Spinal cord (tissue), 10 donors: ENCODE measurements around the gene UAP1. TPM values are rescaled to one million over a fixed set of nuclear protein-coding genes. Genes with fewer than 3 reads are reported as not detected.

Experiments used
- DNase-seq, 6 donors: peaks; one replicate each; pipeline versions ENCODE4 v3.0.0 to v3.0.0-alpha.2; 2013 to 2015; ENCODE audit warnings: low spot score in 6 of 6, low read depth in 4 of 6
- H3K27ac ChIP-seq: one replicate; pipeline ENCODE4 v1.5.1; 2013; ENCODE audit warnings: low read depth, low read length, control low read depth
- H3K27me3 ChIP-seq: one replicate; pipeline ENCODE4 v1.6.1; 2013; ENCODE audit warnings: low read length; ENCODE audit not compliant: control insufficient read depth, insufficient read depth
- H3K36me3 ChIP-seq: one replicate; pipeline ENCODE4 v1.6.1; 2013; ENCODE audit warnings: low read length; ENCODE audit not compliant: control insufficient read depth, insufficient read depth
- H3K4me1 ChIP-seq: one replicate; pipeline ENCODE4 v1.6.1; 2013; ENCODE audit warnings: low read length; ENCODE audit not compliant: control insufficient read depth, insufficient read depth
- H3K4me3 ChIP-seq: one replicate; pipeline ENCODE4 v1.5.1; 2013; ENCODE audit warnings: low read depth, low read length, control low read depth
- H3K9me3 ChIP-seq: one replicate; pipeline ENCODE4 v1.6.1; 2013; ENCODE audit warnings: low read length; ENCODE audit not compliant: control insufficient read depth, insufficient read depth
- WGBS: methylation state at CpG from one replicate; pipeline ENCODE4 v1.1.5; 2013; ENCODE audit warnings: missing lambda C conversion rate; ENCODE audit not compliant: insufficient coverage; 5-methylcytosine and 5-hydroxymethylcytosine counted together
- polyA plus RNA-seq, 2 donors: library from polyadenylated mRNA; unstranded; fragments of 120-200 nt; gene quantifications; one replicate each; pipeline ENCODE4 v1.2.1, GENCODE V29; 2013; ENCODE audit not compliant: insufficient read length in 2 of 2
- small RNA-seq: library from RNA; depleted of rRNA; stranded (forward); fragments of <200 nt; gene quantifications from one replicate; pipeline ENCODE3, GENCODE V24; 2014; ENCODE audit warnings: low replicate concordance
- total RNA-seq, 2 donors: library from RNA; depleted of rRNA in 1 of 2; stranded (reverse); fragments of 120-200 nt in 1 of 2; fragments of >200 nt in 1 of 2; gene quantifications; one replicate each; pipeline versions ENCODE4 v1.2.3 to v1.2.4, GENCODE V29; 2013 to 2014
- donor health status: healthy.

The UAP1 gene
- total and polyA plus RNA-seq, 4 donors = 30.3 to 52.5 (median 40.7) TPM

- 83% methylated on average over 4 of the region's 4 CpGs for WGBS
- Histone ChIP-seq H3K4me3 (no peak overlapping the region), H3K27me3 (no peaks in the 10 kb centered on the region), H3K4me1 (peaks cover 3% of the 10 kb centered on the region), H3K9me3 (no peaks in the 10 kb centered on the region), H3K27ac (no peak overlapping the region), H3K36me3 (no peaks in the 10 kb centered on the region)
- peak in 1 of 6 donors; percentile 49 for DNase-seq
These were observed 73.9 kb downstream of the UAP1 start for GRCh38 chr1:162635418-162635817.

- DNase-seq = no peak
- no peaks in the 10 kb centered on the region for H3K9me3 ChIP-seq
- 96% methylated on average over 3 of the region's 7 CpGs for WGBS
- no peaks in the 10 kb centered on the region for H3K36me3 ChIP-seq
- no peak overlapping the region for H3K27ac ChIP-seq
- no peaks in the 10 kb centered on the region for H3K4me1 ChIP-seq
- no peaks in the 10 kb centered on the region for H3K27me3 ChIP-seq
- H3K4me3 ChIP-seq = no peak overlapping the region
These were observed 78.2 kb downstream of the UAP1 start for GRCh38 chr1:162639718-162640117.

DNA sequence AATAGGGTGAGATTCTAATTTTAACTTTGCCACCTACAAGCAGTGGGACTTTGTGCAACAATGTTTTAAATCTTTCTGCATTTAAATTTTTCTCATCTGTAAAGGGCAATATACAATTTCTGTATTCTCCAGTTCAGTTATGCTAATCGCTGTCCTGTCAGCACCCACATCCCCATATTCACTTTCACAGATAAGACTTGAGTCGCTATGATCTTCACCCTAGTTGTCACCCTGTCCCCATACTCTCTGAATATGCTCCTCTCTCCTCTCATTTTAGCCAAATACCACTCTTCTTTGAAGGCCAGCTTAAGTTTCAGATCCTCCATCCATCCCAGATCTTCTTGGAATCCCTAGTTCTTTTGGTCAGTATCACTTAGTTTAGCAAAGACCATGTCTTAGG, 79.6 kb downstream of the UAP1 start:
- Histone ChIP-seq H3K4me1 (no peaks in the 10 kb centered on the region), H3K9me3 (no peaks in the 10 kb centered on the region), H3K27me3 (no peaks in the 10 kb centered on the region), H3K27ac (no peak overlapping the region), H3K4me3 (no peak overlapping the region), H3K36me3 (no peaks in the 10 kb centered on the region)
- no peak for DNase-seq
- WGBS = 94% methylated on average over 2 of the region's 2 CpGs

- Histone ChIP-seq H3K9me3 (no peaks in the 10 kb centered on the region), H3K27me3 (no peaks in the 10 kb centered on the region), H3K4me1 (no peaks in the 10 kb centered on the region), H3K27ac (no peak overlapping the region), H3K4me3 (no peak overlapping the region), H3K36me3 (no peaks in the 10 kb centered on the region)
- WGBS = 83% methylated on average over 2 of the region's 3 CpGs
- no peak for DNase-seq
These were observed 83.4 kb downstream of the UAP1 start for GRCh38 chr1:162644986-162645314.

DNA sequence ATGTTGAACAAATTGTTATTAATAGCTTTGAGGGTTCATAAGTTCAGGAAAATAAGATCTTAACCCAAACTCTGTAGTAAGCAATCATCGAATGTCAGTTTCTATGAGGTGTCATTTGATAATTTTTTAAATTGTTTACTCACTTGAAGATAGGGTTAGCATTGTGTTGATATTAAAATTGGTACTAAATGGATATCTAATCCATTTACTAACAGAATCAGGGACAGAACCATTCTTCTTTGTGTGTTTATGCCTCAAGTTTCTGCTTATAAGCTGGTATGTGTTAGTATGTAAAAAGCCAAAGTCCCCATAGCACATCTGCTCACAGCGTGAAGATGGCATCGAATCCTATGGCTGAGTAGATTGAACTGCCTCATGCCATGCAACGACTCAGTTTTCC, 84.1 kb downstream of the UAP1 start:
- H3K27me3 ChIP-seq = no peaks in the 10 kb centered on the region
- H3K27ac ChIP-seq = no peak overlapping the region
- no peaks in the 10 kb centered on the region for H3K4me1 ChIP-seq
- H3K36me3 ChIP-seq = no peaks in the 10 kb centered on the region
- no peak overlapping the region for H3K4me3 ChIP-seq
- WGBS = 81% methylated on average over 3 of the region's 4 CpGs
- H3K9me3 ChIP-seq = no peaks in the 10 kb centered on the region
- no peak for DNase-seq

GRCh38 chr1:162649583-162649982, 88.1 kb downstream of the UAP1 start:
- 40% methylated on average over 2 of the region's 3 CpGs for WGBS
- Histone ChIP-seq H3K36me3 (no peaks in the 10 kb centered on the region), H3K27me3 (no peaks in the 10 kb centered on the region), H3K9me3 (no peaks in the 10 kb centered on the region), H3K4me1 (no peaks in the 10 kb centered on the region), H3K4me3 (no peak overlapping the region), H3K27ac (no peak overlapping the region)
- DNase-seq = peak in 4 of 6 donors; percentile 42 to 95 (median 50)

Small RNA genes within 50 kb of the gene (small RNA-seq; reads per million reads assigned to genes)
- gene UQCRBP2 = not detected

Other genes starting within 250 kb of the UAP1 start
- gene SPATA46, start 184.9 kb upstream of the UAP1 start, total RNA-seq = not detected
- gene SPATA46, start 184.9 kb upstream of the UAP1 start, polyA plus RNA-seq = 1 to 10 TPM in 1 of 2 donors, under 1 TPM in 1; 0.70 to 1.8 TPM
- 1 to 10 TPM; 1.4 to 2.9 TPM for gene C1orf226, start 180.0 kb upstream of the UAP1 start, total RNA-seq
- gene C1orf226, start 180.0 kb upstream of the UAP1 start, polyA plus RNA-seq = 10 to 100 TPM in 1 of 2 donors, 1 to 10 TPM in 1; 8.8 to 10.2 TPM
- under 1 TPM; 0.10 to 0.17 TPM for gene SH2D1B, start 149.6 kb upstream of the UAP1 start, total RNA-seq
- not detected for gene SH2D1B, start 149.6 kb upstream of the UAP1 start, polyA plus RNA-seq
- gene UHMK1, start 63.9 kb upstream of the UAP1 start, total RNA-seq = 100 to 1,000 TPM in 1 of 2 donors, 10 to 100 TPM in 1; 30.4 to 105 TPM
- 10 to 100 TPM; 21.0 to 27.7 TPM for gene UHMK1, start 63.9 kb upstream of the UAP1 start, polyA plus RNA-seq
- gene DDR2, start 70.7 kb downstream of the UAP1 start, total RNA-seq = 10 to 100 TPM; 44.8 to 96.3 TPM
- 10 to 100 TPM; 11.1 to 12.5 TPM for gene DDR2, start 70.7 kb downstream of the UAP1 start, polyA plus RNA-seq
- 10 to 100 TPM; 27.6 to 29.9 TPM for gene HSD17B7, start 229.0 kb downstream of the UAP1 start, total RNA-seq
- 10 to 100 TPM; 24.6 to 34.1 TPM for gene HSD17B7, start 229.0 kb downstream of the UAP1 start, polyA plus RNA-seq